Activated CD8-positive, alpha-beta memory T cell treated with anti-CD3 and anti-CD28 coated beads, Interleukin-2, amount 50 U/mL, for 1 hour (primary cell): ENCODE results near the gene MED20.
A peak's percentile ranks its signal among the peaks of the same experiment; 100 is the strongest.

Experiments used
- DNase-seq: peaks from one replicate; pipeline ENCODE4 v3.0.0-alpha.2; 2020; ENCODE audit errors: extremely low read depth

The MED20 gene

DNA sequence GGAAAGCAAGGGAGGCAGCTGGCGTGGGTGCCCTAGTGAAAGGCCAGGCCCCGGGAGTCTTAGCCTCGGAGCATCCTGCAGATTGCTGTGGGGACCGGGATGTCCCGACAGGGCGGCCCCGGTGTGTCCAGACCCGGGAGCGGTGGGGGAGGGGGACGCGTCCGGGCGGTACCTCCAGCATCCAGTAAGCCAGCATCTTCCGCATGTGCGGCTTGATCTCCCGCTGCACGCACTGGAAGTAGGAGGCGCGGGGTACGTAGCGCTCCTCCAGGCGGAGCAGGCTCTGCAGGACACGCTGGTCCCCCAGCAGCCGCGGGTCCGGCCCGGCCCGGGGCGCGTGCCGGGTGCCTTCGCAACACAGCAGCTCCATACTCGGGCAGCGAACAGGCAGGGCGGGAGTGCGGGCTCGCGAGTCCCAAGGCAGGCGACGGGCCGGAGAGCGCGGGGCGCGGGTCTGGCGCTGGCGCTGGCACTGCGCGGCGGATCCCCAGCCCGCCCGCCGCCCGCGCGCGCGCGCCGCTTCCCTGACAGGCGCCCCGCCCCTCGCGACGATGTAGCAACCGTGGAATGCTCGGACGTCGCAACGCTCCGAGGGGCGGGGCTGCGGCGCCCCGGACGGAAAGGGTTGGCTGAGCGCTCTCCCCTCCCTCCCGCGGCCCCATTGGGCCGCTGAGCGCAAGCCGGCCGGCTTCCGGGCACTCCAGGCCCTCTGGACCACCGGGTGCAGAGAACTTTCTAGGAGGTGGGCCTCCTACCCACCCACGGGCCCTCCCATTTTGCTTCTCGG, 20.5 kb upstream of the MED20 start, which contains the start of gene CCND3:
TSS of gene CCND3 (minus strand) at position 529 of the 787 bp plus-strand sequence. CDS start at position 370, 159 bp downstream.
- no peak for DNase-seq

DNA sequence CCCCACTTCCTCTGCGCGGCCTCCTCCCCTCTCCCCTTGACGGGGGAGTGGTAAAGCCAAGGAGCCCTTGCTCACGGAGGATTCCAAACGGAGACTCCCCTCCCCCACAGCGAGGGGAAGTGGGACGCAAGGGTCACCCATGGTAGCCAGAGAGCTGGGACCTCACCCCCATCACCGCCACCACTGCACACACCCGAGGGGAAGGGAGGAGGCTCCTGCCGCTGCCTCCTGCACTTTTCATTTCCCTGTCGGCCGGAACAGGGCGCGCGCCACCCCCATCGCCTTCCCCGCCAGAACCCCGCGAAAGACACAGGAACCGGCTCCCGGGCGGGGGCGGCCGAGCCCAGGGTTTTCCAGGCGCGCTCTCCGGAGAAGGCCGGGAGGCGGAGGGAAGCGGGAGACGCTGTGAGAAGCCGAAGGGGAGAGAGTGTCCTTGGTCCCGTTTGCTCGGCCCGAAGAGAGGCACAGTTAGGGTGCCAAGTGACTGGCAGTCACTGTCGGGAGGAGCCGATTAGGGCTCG, 19.9 kb upstream of the MED20 start:
- DNase-seq = no peak

DNA sequence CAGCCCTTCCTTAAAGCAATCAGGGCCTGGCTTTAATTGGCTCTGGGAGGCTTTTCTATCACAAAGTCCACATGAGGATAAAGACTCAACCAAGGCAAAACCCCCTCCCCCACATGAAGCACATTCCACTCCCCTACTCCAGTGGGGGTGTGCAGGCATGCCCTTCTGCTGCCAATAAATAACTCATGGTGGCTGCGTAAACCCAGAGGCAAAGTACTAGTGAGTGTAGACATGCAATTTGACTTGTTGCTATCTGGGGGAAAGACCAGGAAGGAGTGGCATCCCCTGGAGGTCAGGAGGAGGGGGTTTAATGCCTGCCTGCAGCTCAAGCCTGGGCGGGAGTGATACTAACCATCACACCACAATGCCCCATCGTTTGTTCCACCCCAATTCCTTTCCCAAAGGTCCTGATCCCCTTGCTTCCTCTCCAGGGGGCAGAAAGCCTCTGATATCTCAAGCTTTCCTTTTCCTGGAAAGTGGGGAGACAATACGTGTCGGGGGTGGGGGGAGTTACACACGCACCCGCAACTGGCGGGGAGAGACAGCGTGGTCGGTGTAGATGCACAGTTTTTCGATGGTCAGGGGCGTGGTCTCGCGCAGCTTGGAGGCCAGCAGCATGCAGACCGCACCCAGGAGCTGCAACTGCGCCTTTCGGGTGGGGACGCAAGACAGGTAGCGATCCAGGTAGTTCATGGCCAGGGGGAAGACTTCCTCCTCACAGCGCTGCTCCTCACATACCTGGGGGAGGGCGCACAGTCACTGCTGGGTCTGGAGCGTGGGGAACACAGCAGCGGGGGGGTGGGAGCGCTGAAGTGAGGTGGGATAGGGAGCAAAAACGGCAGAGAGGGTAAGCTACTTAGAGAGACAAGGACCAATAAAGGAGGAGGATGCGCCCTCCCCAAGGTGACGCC, 19.2 kb upstream of the MED20 start:
- no peak for DNase-seq

GRCh38 chr6:41939176-41939847, 18.4 kb upstream of the MED20 start:
- no peak for DNase-seq

DNA sequence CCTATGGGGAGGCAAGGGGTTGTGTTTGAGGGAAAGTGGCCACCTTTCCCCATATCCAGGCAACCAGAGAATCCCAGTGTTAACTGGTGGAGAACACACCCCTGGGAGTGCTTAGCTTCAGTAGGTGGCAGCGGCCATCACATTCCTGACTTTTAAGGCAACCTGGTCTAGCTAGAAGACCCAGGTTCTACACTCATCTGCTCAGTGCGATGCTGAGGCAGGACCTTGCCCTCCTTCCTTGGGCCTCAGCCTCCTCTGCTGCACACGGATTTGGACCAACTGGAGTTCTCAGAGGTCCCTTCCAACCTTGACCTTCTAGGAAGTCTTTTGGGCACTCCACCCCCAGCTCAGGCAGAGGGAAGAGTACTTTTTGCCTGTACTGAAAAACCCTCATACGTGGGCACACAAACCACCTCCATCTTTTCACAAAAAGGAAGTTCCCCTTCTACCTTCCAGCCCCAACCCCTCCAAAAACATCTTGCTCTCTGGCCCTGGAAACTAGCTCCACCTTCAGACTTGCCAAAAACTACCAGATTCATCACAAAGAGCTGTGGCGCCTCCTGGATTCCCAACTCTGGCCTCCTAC, 17.7 kb upstream of the MED20 start:
- DNase-seq = no peak

GRCh38 chr6:41937861-41938574, 17.1 kb upstream of the MED20 start:
- DNase-seq = peak; percentile 45

DNA sequence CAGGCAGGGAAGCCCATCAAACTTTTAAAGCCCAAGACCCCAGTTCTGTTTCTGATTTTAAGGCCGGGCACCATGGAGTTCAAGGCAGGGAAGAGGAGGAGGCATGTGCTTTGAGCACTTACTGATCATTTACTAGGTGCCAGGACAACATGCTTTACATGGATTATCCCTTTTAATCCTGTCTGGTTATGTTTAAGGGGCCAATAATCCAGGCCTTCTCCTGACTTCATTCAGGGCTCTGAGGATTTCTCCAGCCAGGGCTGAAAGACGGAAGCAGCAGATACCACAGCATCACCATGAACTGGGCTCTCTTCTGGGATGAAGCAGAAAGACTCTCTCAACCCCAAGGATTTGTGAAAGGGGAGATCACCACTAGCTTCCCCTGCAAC, 16.5 kb upstream of the MED20 start:
- DNase-seq = no peak

DNA sequence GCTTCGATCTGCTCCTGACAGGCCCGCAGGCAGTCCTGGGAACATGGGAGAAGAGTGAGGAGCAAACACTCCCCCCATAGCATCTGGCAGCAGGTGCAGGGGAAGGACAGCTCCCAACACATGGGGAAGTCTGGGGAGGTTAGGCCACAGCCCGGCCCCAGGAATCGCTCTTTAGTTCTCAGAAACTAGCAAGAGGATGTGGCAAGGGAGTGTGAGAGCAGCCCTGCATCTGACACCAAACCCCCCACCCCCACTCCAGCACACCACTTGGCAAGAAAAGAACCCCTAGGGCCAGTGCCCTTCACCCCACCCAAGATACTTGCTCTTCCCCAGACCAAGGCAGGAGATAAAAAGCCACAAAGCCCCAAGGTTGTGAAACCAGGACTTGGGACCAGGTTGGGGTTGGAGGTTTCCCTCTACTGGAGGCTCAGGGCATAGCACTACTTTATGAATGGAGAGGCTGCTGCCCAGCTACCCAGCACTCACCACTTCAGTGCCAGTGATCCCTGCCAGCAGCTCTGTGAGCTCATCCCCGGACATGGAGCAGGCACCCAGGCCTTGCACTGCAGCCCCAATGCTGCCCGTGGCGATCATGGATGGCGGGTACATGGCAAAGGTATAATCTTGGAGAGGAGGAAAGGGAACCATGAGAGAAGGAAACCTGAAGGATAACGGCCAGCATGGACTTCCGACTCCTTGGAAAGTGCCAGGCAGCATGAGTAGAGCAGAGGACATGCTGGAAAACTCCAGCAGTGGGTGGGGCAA, 15.3 kb upstream of the MED20 start:
- DNase-seq = peak; percentile 45

GRCh38 chr6:41935685-41936072, 14.7 kb upstream of the MED20 start:
- DNase-seq = no peak

DNA sequence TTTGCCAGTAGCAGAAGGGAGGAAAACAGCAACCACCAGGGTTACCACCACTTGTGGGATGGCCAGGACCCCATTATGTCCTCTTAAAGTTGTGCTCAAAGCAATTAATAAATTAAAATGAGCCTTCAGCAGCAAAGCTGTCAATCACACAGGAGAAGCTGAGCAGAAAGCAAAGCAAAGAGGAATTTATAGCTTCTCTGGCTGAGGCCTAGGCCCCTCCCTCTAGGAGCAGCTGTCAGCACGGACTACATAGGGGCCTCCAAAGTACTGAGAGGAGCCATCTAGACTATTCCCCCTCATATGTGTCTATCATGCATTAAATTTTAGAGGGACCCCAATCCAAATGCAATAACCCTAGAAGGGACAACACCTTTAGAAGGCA, 14.2 kb upstream of the MED20 start:
- DNase-seq = no peak

GRCh38 chr6:41934278-41935192, 13.6 kb upstream of the MED20 start:
- DNase-seq = no peak

- DNase-seq = no peak
These were observed 11.4 kb upstream of the MED20 start for GRCh38 chr6:41932378-41932777.

- no peak for DNase-seq
These were observed 10.9 kb upstream of the MED20 start for GRCh38 chr6:41931792-41932191.

- DNase-seq = no peak
These were observed 9.0 kb upstream of the MED20 start for GRCh38 chr6:41929924-41930323.

GRCh38 chr6:41927253-41927652, 6.3 kb upstream of the MED20 start:
- DNase-seq = no peak

DNA sequence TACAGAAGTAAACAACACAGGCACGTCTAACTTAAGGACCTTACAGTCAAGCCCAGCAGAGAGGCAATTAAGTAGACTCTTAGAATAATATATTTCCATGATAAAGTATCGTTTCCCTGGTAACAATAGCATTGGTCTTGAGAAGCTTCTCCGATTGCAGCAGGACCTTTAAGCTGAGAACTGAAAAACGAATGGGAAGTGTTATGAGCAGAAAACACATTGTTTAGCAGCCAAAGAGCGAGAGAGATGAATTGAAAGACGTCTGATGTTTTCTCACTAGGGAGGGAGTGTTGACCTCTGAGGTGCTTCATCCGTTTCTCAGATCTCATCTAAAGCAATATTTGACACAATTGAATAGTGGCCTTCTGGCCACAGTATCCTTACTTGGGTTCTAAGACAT, 1.2 kb upstream of the MED20 start:
- no peak for DNase-seq

DNA sequence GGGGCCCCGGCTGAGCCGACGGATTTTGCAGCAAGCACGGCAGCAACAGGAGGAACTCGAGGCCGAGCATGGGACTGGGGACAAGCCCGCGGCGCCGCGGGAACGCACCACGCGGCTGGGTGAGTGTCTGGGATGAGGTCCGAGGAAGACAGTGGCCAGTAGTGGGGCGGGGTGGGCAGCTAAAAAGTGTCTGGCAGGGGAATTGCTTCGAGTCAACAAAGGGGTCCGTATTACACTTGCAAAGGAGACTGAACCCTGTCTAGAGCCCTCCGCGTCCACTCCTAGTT, 716 bp upstream of the MED20 start:
- DNase-seq = no peak

- no peak for DNase-seq
These were observed 3.4 kb downstream of the MED20 start for GRCh38 chr6:41917528-41917927.

DNA sequence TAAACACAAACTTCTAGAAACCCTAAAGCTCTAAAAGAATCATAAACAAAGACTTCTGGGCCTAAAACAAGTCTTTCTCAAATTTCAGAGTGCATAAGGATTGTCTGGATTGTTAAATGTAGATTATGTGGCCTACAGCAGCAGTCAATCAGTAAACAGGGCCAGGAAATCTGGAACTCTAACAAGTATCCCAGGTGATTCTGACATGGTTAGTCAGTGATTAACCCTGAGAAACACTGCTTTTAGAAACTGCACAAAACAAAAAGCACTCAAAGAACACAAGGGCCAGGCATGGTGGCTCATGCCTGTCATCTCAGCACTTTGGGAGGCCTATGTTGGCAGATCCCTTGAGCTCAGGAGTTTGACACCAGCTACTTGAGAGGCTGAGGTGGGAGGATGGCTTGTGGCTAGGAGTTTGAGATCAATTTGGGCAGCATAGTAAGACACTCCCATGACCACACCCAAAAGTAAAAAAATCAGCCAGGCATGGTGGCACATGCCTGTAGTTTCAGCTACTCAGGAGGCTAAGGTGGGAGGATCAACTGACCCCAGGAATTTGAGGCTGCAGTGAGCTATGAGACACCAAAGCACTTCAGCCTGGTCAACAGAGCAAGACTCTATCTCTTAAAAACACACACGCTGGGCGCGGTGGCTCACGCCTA, 5.9 kb downstream of the MED20 start:
- DNase-seq = no peak
